SJSA1 (cell line): ENCODE data around the gene PIGR. TPM values are rescaled to one million over a fixed set of nuclear protein-coding genes. Genes with fewer than 3 reads are reported as not detected.

Source experiments
- total RNA-seq: library from RNA; depleted of rRNA; stranded (reverse); fragments of >200 nt; shearing (Covaris generic); gene quantifications from 2 replicates; pipeline ENCODE4 v1.2.3, GENCODE V29; 2014; rRNA removed

Gene PIGR
- total RNA-seq, 1 experiment from 2014 or later = not detected

Other genes starting within 250 kb of the PIGR start
- gene IL19, start 175.7 kb downstream of the PIGR start, total RNA-seq = not detected in 2 replicates
- gene IL10, start 174.0 kb downstream of the PIGR start, total RNA-seq = not detected in 2 replicates
- gene IL20, start 80.8 kb downstream of the PIGR start, total RNA-seq = 0.25 and 0.53 TPM in 2 replicates
- gene IL24, start 49.0 kb downstream of the PIGR start, total RNA-seq = 1.5 and 3.5 TPM in 2 replicates
- gene FCMR, start 24.5 kb downstream of the PIGR start, total RNA-seq = 2.0 and 11.7 TPM in 2 replicates
- not detected in 2 replicates for gene FCAMR, start 24.0 kb upstream of the PIGR start, total RNA-seq
- gene C1orf116, start 86.3 kb upstream of the PIGR start, total RNA-seq = 0.03 TPM in 1 of 2 replicates, not detected in the other
- 5.6 and 9.9 TPM in 2 replicates for gene YOD1, start 104.7 kb upstream of the PIGR start, total RNA-seq
- gene PFKFB2, start 106.8 kb upstream of the PIGR start, total RNA-seq = 1.5 and 3.8 TPM in 2 replicates
- 0.28 and 1.8 TPM in 2 replicates for gene C4BPB, start 142.4 kb upstream of the PIGR start, total RNA-seq
- gene C4BPA, start 157.8 kb upstream of the PIGR start, total RNA-seq = not detected in 2 replicates